H1 (cell line): ENCODE measurements around the gene GPX7. TPM values are rescaled to one million over a fixed set of nuclear protein-coding genes. Genes with fewer than 3 reads are reported as not detected.

Experiments used
- CTCF ChIA-PET: fragments of 300-600 bp; sonication (Branson Sonifier 250); formaldehyde crosslinking; loops from one replicate; lab custom pipeline; 2021; ENCODE audit not compliant: partially characterized antibody; lab: Charles Lee
- POLR2A ChIA-PET: fragments of 300-600 bp; sonication (Branson Sonifier 250); formaldehyde crosslinking; loops from one replicate; lab custom pipeline; 2021; ENCODE audit warnings: inconsistent platforms; ENCODE audit not compliant: partially characterized antibody; lab: Charles Lee
- DNase-seq, 2 experiments: peaks; one replicate each; pipeline versions ENCODE4 v3.0.0 to v3.0.0-alpha.2; 2010 to 2022; ENCODE audit warnings: low spot score in 2 of 2, low read depth in 1 of 2, mixed read lengths in 1 of 2
- FAIRE-seq: peaks from 2 replicates; lab custom pipeline; 2011; peaks lifted over from hg19 to GRCh38; lab: Jason Lieb, UNC
- H2AFZ ChIP-seq: 2 replicates; pipeline ENCODE4 v1.8.1; 2012; ENCODE audit warnings: low read length, inconsistent platforms
- H2AK5ac ChIP-seq: 2 replicates; pipeline ENCODE4 v1.6.1; 2013; ENCODE audit warnings: low read depth, low read length
- H2BK120ac ChIP-seq: replicated peaks from 2 replicates; pipeline ENCODE3; 2013; ENCODE audit warnings: low read depth, low read length, inconsistent platforms
- H2BK12ac ChIP-seq: 2 replicates; pipeline ENCODE4 v1.6.1; 2013; ENCODE audit warnings: low read depth, low read length
- H2BK15ac ChIP-seq: 2 replicates; pipeline ENCODE4 v1.6.1; 2013; ENCODE audit warnings: low read length
- H2BK20ac ChIP-seq: 2 replicates; pipeline ENCODE4 v1.6.1; 2013; ENCODE audit warnings: low read length
- H2BK5ac ChIP-seq: 2 replicates; pipeline ENCODE4 v1.6.1; 2013; ENCODE audit warnings: low read depth, low read length
- H3K14ac ChIP-seq: 2 replicates; pipeline ENCODE4 v1.6.1; 2013; ENCODE audit warnings: inconsistent platforms; ENCODE audit not compliant: insufficient read length
- H3K18ac ChIP-seq: 2 replicates; pipeline ENCODE4 v1.6.1; 2013; ENCODE audit warnings: low read length; ENCODE audit errors: extremely low read depth
- H3K23ac ChIP-seq: 2 replicates; pipeline ENCODE4 v1.6.1; 2013; ENCODE audit warnings: inconsistent platforms; ENCODE audit not compliant: insufficient read length
- H3K23me2 ChIP-seq: 2 replicates; pipeline ENCODE4 v1.6.1; 2013; ENCODE audit warnings: low read depth, low read length
- H3K27ac ChIP-seq: 2 replicates; pipeline ENCODE4 v1.6.1; 2011; ENCODE audit warnings: low read depth, low read length, inconsistent platforms
- H3K27me3 ChIP-seq, 4 experiments: replicated peaks in 1 of 4; 1 replicate in 1 of 4; 2 replicates in 3 of 4; pipeline versions ENCODE4 v1.6.1 to v1.8.1; 2011 to 2013; ENCODE audit warnings: low read length in 3 of 4, mild to moderate bottlenecking in 3 of 4, inconsistent platforms in 2 of 4, mixed read lengths in 2 of 4, moderate library complexity in 1 of 4; ENCODE audit not compliant: control insufficient read depth in 3 of 4, insufficient read depth in 3 of 4; ENCODE audit errors: extremely low read depth in 1 of 4
- H3K36me3 ChIP-seq, 4 experiments: 2 replicates each; pipeline versions ENCODE4 v1.6.1 to v1.8.1; 2011 to 2013; ENCODE audit warnings: mild to moderate bottlenecking in 4 of 4, low read length in 3 of 4, moderate library complexity in 2 of 4, control low read depth in 1 of 4, inconsistent platforms in 1 of 4; ENCODE audit not compliant: insufficient read depth in 4 of 4, control insufficient read depth in 2 of 4
- H3K4ac ChIP-seq: replicated peaks from 2 replicates; pipeline ENCODE3; 2013; ENCODE audit warnings: low read length, low read depth, mixed read lengths, inconsistent platforms; ENCODE audit not compliant: insufficient read length
- H3K4me1 ChIP-seq, 4 experiments: replicated peaks in 1 of 4; 1 replicate in 1 of 4; 2 replicates in 3 of 4; pipeline versions ENCODE4 v1.6.1 to v1.8.1; 2011 to 2013; ENCODE audit warnings: low read length in 3 of 4, inconsistent platforms in 2 of 4, mixed read lengths in 1 of 4; ENCODE audit not compliant: insufficient read depth in 4 of 4, control insufficient read depth in 3 of 4
- H3K4me2 ChIP-seq, 2 experiments: 2 replicates each; pipeline versions ENCODE4 v1.6.1 to v1.8.1; 2011 to 2013; ENCODE audit warnings: low read depth in 2 of 2, low read length in 2 of 2, control low read depth in 1 of 2, inconsistent platforms in 1 of 2, mild to moderate bottlenecking in 1 of 2; ENCODE audit not compliant: insufficient read depth in 1 of 2
- H3K4me3 ChIP-seq, 4 experiments: fragments of 200-600, 300-600 bp in 1 of 4; sonication (generic), shearing (Covaris generic), sonication (Bioruptor Twin) in 1 of 4; 2 replicates each; pipeline versions ENCODE4 v1.5.1 to v1.8.1; 2011 to 2016; ENCODE audit warnings: low read length in 4 of 4, low read depth in 3 of 4, control low read depth in 2 of 4, inconsistent platforms in 2 of 4, mild to moderate bottlenecking in 2 of 4, mixed read lengths in 1 of 4, moderate library complexity in 1 of 4; ENCODE audit not compliant: insufficient read depth in 2 of 4; ENCODE audit errors: extremely low read depth in 1 of 4
- H3K56ac ChIP-seq: replicated peaks from 2 replicates; pipeline ENCODE3; 2013; ENCODE audit warnings: low read depth, mild to moderate bottlenecking, mixed read lengths, low read length, inconsistent platforms; ENCODE audit not compliant: insufficient read length
- H3K79me1 ChIP-seq: 2 replicates; pipeline ENCODE4 v1.6.1; 2013; ENCODE audit warnings: low read depth, low read length, control low read depth
- H3K79me2 ChIP-seq, 2 experiments: 2 replicates each; pipeline versions ENCODE4 v1.6.1 to v1.8.1; 2012 to 2013; ENCODE audit warnings: low read length in 2 of 2, mild to moderate bottlenecking in 2 of 2, inconsistent platforms in 1 of 2; ENCODE audit not compliant: insufficient read depth in 2 of 2, control insufficient read depth in 1 of 2
- H3K9ac ChIP-seq, 4 experiments: replicated peaks in 1 of 4; 1 replicate in 1 of 4; 2 replicates in 3 of 4; pipeline versions ENCODE4 v1.6.1 to v1.8.1; 2011 to 2013; ENCODE audit warnings: low read depth in 3 of 4, low read length in 3 of 4, control low read depth in 2 of 4, mild to moderate bottlenecking in 2 of 4, moderate library complexity in 2 of 4, inconsistent platforms in 1 of 4; ENCODE audit errors: extremely low read depth in 1 of 4
- H3K9me3 ChIP-seq, 2 experiments: 2 replicates each; pipeline versions ENCODE4 v1.6.1 to v1.8.1; 2012 to 2013; ENCODE audit warnings: mild to moderate bottlenecking in 2 of 2, moderate library complexity in 2 of 2, control low read depth in 1 of 2, inconsistent platforms in 1 of 2, low read depth in 1 of 2, low read length in 1 of 2, mixed read lengths in 1 of 2; ENCODE audit not compliant: insufficient read depth in 2 of 2
- H4K20me1 ChIP-seq, 2 experiments: replicated peaks in 1 of 2; 2 replicates each; pipeline versions ENCODE3 to v1.8.1; 2011 to 2013; ENCODE audit warnings: inconsistent platforms in 2 of 2, low read length in 2 of 2, mild to moderate bottlenecking in 1 of 2; ENCODE audit not compliant: insufficient read depth in 2 of 2, control insufficient read depth in 1 of 2
- H4K5ac ChIP-seq: 2 replicates; pipeline ENCODE4 v1.6.1; 2013; ENCODE audit warnings: low read length, low read depth, mixed read lengths, inconsistent platforms; ENCODE audit not compliant: insufficient read length
- H4K8ac ChIP-seq: 2 replicates; pipeline ENCODE4 v1.8.0; 2013; ENCODE audit warnings: mild to moderate bottlenecking, moderate library complexity, low read length, inconsistent platforms; ENCODE audit not compliant: insufficient read depth; ENCODE audit errors: extremely low read depth
- H4K91ac ChIP-seq: replicated peaks from 2 replicates; pipeline ENCODE3; 2013; ENCODE audit warnings: low read length, mixed read lengths, inconsistent platforms; ENCODE audit not compliant: insufficient read length
- CBX8 ChIP-seq: fragments of 300-800, 300-1000 bp; sonication (generic); IDR thresholded peaks from 2 replicates; pipeline ENCODE4 v1.7.1; 2016; ENCODE audit warnings: low read depth, low read length, borderline replicate concordance
- HDAC2 ChIP-seq, 2 experiments: fragments of 300-600 bp in 1 of 2; sonication (generic) in 1 of 2; IDR thresholded peaks; 2 replicates each; pipeline ENCODE4 v1.6.1; 2011 to 2012; ENCODE audit warnings: low read depth in 2 of 2, low read length in 2 of 2, mild to moderate bottlenecking in 2 of 2, moderate library complexity in 2 of 2, borderline replicate concordance in 1 of 2, inconsistent platforms in 1 of 2
- NANOG ChIP-seq: IDR thresholded peaks from 2 replicates; pipeline ENCODE4 v1.6.1; 2011; ENCODE audit warnings: low read length, low read depth, mild to moderate bottlenecking, inconsistent platforms; ENCODE audit not compliant: insufficient read depth, poor library complexity, severe bottlenecking
- POLR2AphosphoS5 ChIP-seq: IDR thresholded peaks from 2 replicates; pipeline ENCODE4 v1.6.1; 2011; ENCODE audit warnings: low read depth, low read length
- SUZ12 ChIP-seq: fragments of 200-600 bp; sonication (generic); IDR thresholded peaks from 2 replicates; pipeline ENCODE4 v1.6.1; 2012; ENCODE audit warnings: mild to moderate bottlenecking, inconsistent platforms, low read length, moderate library complexity, mixed read lengths
- ZNF274 ChIP-seq: IDR thresholded peaks from 2 replicates; pipeline ENCODE4 v1.7.0; 2012; ENCODE audit warnings: low read length, borderline replicate concordance; ENCODE audit errors: extremely low read depth
- WGBS, 2 experiments: shearing (Covaris generic) in 1 of 2; methylation state at CpG; one replicate each; pipeline versions ENCODE4 v1.1.6 to v1.1.7; 2013 to 2015; ENCODE audit warnings: low lambda C conversion rate in 2 of 2, mixed read lengths in 2 of 2, inconsistent platforms in 1 of 2, low coverage in 1 of 2, missing lambda C conversion rate in 1 of 2; ENCODE audit not compliant: insufficient replicate concordance in 2 of 2, insufficient coverage in 1 of 2, insufficient read length in 1 of 2; ENCODE audit errors: extremely low coverage in 1 of 2, missing lambda C conversion rate in 1 of 2; 5-methylcytosine and 5-hydroxymethylcytosine counted together
- polyA plus RNA-seq, 7 experiments: library from polyadenylated mRNA; depleted of rRNA in 3 of 7; stranded (reverse) in 5 of 7; unstranded in 2 of 7; fragments of >200 nt in 5 of 7; fragments of 200-250 nt in 2 of 7; gene quantifications; 1 replicate in 5 of 7; 2 replicates in 1 of 7; 4 replicates in 1 of 7; pipeline versions ENCODE4 v1.2.1 to v1.2.3, GENCODE V29; 2011 to 2013; ENCODE audit warnings: missing spikeins in 2 of 7, mixed read lengths in 2 of 7
- total RNA-seq: library from RNA; stranded (reverse); fragmentation: NEBNext Ultra II Directional; extraction: Animal tissue kit (Norgen Biotek cat#: 25700); gene quantifications from 2 replicates; pipeline ENCODE4 v1.2.1, GENCODE V29; 2021

The GPX7 gene
- total and polyA plus RNA-seq, 2 of the 8 experiments (the other 6 are each of a cell fraction or from before 2014, with no cell fraction given) = 13.0 to 37.5 TPM

- no peak overlapping the region for H2BK5ac ChIP-seq
- no peak overlapping the region for H4K5ac ChIP-seq
- TF ChIP-seq CBX8 (no peak), NANOG (no peak), HDAC2 (IDR thresholded peaks at IDR 0.05; ENCODE audit: borderline replicate concordance in 1 of 2, low read depth in 2 of 2, low read length in 2 of 2) (no peak), ZNF274 (no peak), POLR2AphosphoS5 (no peak), SUZ12 (no peak)
- no peaks in the 10 kb centered on the region for H4K20me1 ChIP-seq
- no peak overlapping the region for H3K27ac ChIP-seq
- H2AK5ac ChIP-seq = no peak overlapping the region
- POLR2A ChIA-PET = no interaction called here
- no peak overlapping the region for H4K91ac ChIP-seq
- H3K4me3 ChIP-seq = no peak overlapping the region
- H3K36me3 ChIP-seq = no peaks in the 10 kb centered on the region
- H4K8ac ChIP-seq = no peak overlapping the region
- H3K18ac ChIP-seq = no peak overlapping the region
- H3K79me2 ChIP-seq = no peaks in the 10 kb centered on the region
- peaks cover 26 to 38% (median 36%) of the 10 kb centered on the region in 4 experiments for H3K27me3 ChIP-seq
- no peaks in the 10 kb centered on the region for H3K9me3 ChIP-seq
- no peak overlapping the region for H3K14ac ChIP-seq
- FAIRE-seq (no peak), DNase-seq (no peak)
- WGBS, 2 experiments = 81% methylated on average over 4 of the region's 4 CpGs; no CpG with 5 or more reads in 1 of the 2 experiments
- CTCF ChIA-PET = interaction anchor here (1.2 to 1.3 kb wide), 2 partner anchors 13 to 34 kb away, joined by 3 read pairs; no protein-coding TSS in a partner anchor
- no peaks in the 10 kb centered on the region for H3K79me1 ChIP-seq
- H2BK12ac ChIP-seq = no peak overlapping the region
- peaks cover 7% of the 10 kb centered on the region; the same call in 1 of the 2 replicates for H3K23me2 ChIP-seq
- H3K56ac ChIP-seq = no peak overlapping the region
- H2BK20ac ChIP-seq = no peak overlapping the region
- H3K4me2 ChIP-seq = no peak overlapping the region
- no peak overlapping the region for H2BK120ac ChIP-seq
- H2BK15ac ChIP-seq = no peak overlapping the region
- no peak overlapping the region for H2AFZ ChIP-seq
- H3K4me1 ChIP-seq = peaks cover 2 to 10% (median 4%) of the 10 kb centered on the region in 4 experiments; a peak in 6 of 7 replicates
- no peak overlapping the region for H3K9ac ChIP-seq
- no peak overlapping the region for H3K23ac ChIP-seq
- H3K4ac ChIP-seq = no peak overlapping the region
These were observed 33.3 kb downstream of the GPX7 start for GRCh38 chr1:52635321-52636089.
